Trophoblast cell (in vitro differentiated cells and primary cell): Measurements from ENCODE around the gene MND1.
"Not testable (repeated sequence)": the region's sequence is repeated elsewhere in the genome, so short reads cannot be mapped to it uniquely, and the experiment has no call there.

ENCODE experiments used
- DNase-seq, 2 donors: peaks; one replicate each; pipeline ENCODE4 v3.0.0-alpha.2; 2016
- H2AFZ ChIP-seq: 2 replicates; pipeline ENCODE4 v1.6.1; 2013; ENCODE audit warnings: low read length, moderate library complexity, mild to moderate bottlenecking; ENCODE audit not compliant: insufficient read depth, poor library complexity
- H2AK5ac ChIP-seq: 2 replicates; pipeline ENCODE4 v1.6.1; 2013; ENCODE audit warnings: mild to moderate bottlenecking, low read length
- H2BK120ac ChIP-seq: 2 replicates; pipeline ENCODE4 v1.6.1; 2013; ENCODE audit warnings: low read length, mild to moderate bottlenecking, moderate library complexity; ENCODE audit not compliant: insufficient read depth, poor library complexity
- H2BK12ac ChIP-seq: 2 replicates; pipeline ENCODE4 v1.6.1; 2013; ENCODE audit warnings: mild to moderate bottlenecking, low read length, moderate library complexity
- H2BK5ac ChIP-seq: 2 replicates; pipeline ENCODE4 v1.6.1; 2013; ENCODE audit warnings: low read length, low read depth, moderate library complexity, mild to moderate bottlenecking; ENCODE audit not compliant: poor library complexity
- H3K14ac ChIP-seq: 2 replicates; pipeline ENCODE4 v1.6.1; 2013; ENCODE audit warnings: mild to moderate bottlenecking, low read length
- H3K18ac ChIP-seq: 2 replicates; pipeline ENCODE4 v1.6.1; 2013; ENCODE audit warnings: mild to moderate bottlenecking, low read length
- H3K23ac ChIP-seq: 2 replicates; pipeline ENCODE4 v1.6.1; 2013; ENCODE audit warnings: low read length
- H3K27ac ChIP-seq: 2 replicates; pipeline ENCODE4 v1.5.1; 2013; ENCODE audit warnings: low read depth, mild to moderate bottlenecking, inconsistent platforms, low read length, moderate library complexity
- H3K27me3 ChIP-seq: 2 replicates; pipeline ENCODE4 v1.6.1; 2013; ENCODE audit warnings: inconsistent platforms, mild to moderate bottlenecking, low read length, moderate library complexity; ENCODE audit not compliant: insufficient read depth
- H3K36me3 ChIP-seq, 2 experiments: 1 replicate in 1 of 2; 2 replicates in 1 of 2; pipeline ENCODE4 v1.6.1; 2013; ENCODE audit warnings: low read length in 2 of 2, mild to moderate bottlenecking in 2 of 2, moderate library complexity in 1 of 2; ENCODE audit not compliant: insufficient read depth in 2 of 2, control insufficient read depth in 1 of 2
- H3K4ac ChIP-seq: 2 replicates; pipeline ENCODE4 v1.6.1; 2013; ENCODE audit warnings: low read depth, mild to moderate bottlenecking, low read length, moderate library complexity
- H3K4me1 ChIP-seq, 2 experiments: 1 replicate in 1 of 2; 2 replicates in 1 of 2; pipeline ENCODE4 v1.6.1; 2013; ENCODE audit warnings: low read length in 2 of 2, mild to moderate bottlenecking in 2 of 2, moderate library complexity in 1 of 2; ENCODE audit not compliant: insufficient read depth in 2 of 2, control insufficient read depth in 1 of 2
- H3K4me2 ChIP-seq: 2 replicates; pipeline ENCODE4 v1.6.1; 2013; ENCODE audit warnings: inconsistent platforms, mild to moderate bottlenecking, low read length, moderate library complexity
- H3K4me3 ChIP-seq: 2 replicates; pipeline ENCODE4 v1.5.1; 2013; ENCODE audit warnings: mild to moderate bottlenecking, low read depth, low read length, inconsistent platforms
- H3K79me1 ChIP-seq: one replicate; pipeline ENCODE4 v1.6.1; 2013; ENCODE audit warnings: low read length
- H3K79me2 ChIP-seq: 2 replicates; pipeline ENCODE4 v1.6.1; 2013; ENCODE audit warnings: low read length, mild to moderate bottlenecking; ENCODE audit not compliant: control insufficient read depth, insufficient read depth, poor library complexity
- H3K9ac ChIP-seq: 2 replicates; pipeline ENCODE4 v1.6.1; 2013; ENCODE audit warnings: mild to moderate bottlenecking, low read length
- H3K9me3 ChIP-seq: 2 replicates; pipeline ENCODE4 v1.6.1; 2013; ENCODE audit warnings: low read depth, mild to moderate bottlenecking, control low read depth, inconsistent platforms, low read length; ENCODE audit not compliant: insufficient read depth
- H4K12ac ChIP-seq: 2 replicates; pipeline ENCODE4 v1.6.1; 2013; ENCODE audit warnings: low read depth, mild to moderate bottlenecking, low read length, moderate library complexity
- H4K8ac ChIP-seq: 2 replicates; pipeline ENCODE4 v1.6.1; 2013; ENCODE audit warnings: low read depth, mild to moderate bottlenecking, low read length, moderate library complexity
- H4K91ac ChIP-seq: one replicate; pipeline ENCODE4 v1.6.1; 2013; ENCODE audit warnings: low read depth, mild to moderate bottlenecking, low read length, moderate library complexity
- WGBS: extraction: QIAGEN DNeasy Blood & Tissue Kit; methylation state at CpG from one replicate; pipeline ENCODE4 v1.1.7; 2013; ENCODE audit warnings: missing lambda C conversion rate; ENCODE audit not compliant: insufficient read length, insufficient coverage; ENCODE audit errors: extremely low coverage; 5-methylcytosine and 5-hydroxymethylcytosine counted together

MND1 gene

GRCh38 chr4:153452658-153453378 is 108.3 kb downstream of the MND1 start:
- Histone ChIP-seq H4K8ac (peak overlapping the region; percentile 31), H3K9ac (no peak overlapping the region), H4K91ac (peak overlapping the region; percentile 28), H3K36me3 (no peaks in the 10 kb centered on the region), H3K9me3 (no peaks in the 10 kb centered on the region), H2BK12ac (peak overlapping the region; percentile 74), H3K4ac (no peak overlapping the region), H3K79me2 (peaks cover 1% of the 10 kb centered on the region), H2BK120ac (no peak overlapping the region), H4K12ac (no peak overlapping the region), H3K14ac (peak overlapping the region; percentile 46), H2BK5ac (no peak overlapping the region), H3K27me3 (no peaks in the 10 kb centered on the region), H3K79me1 (peaks cover 14% of the 10 kb centered on the region), H3K4me3 (no peak overlapping the region), H2AFZ (no peak overlapping the region), H3K27ac (no peak overlapping the region), H2AK5ac (no peak overlapping the region), H3K4me1 (peaks cover 16 to 18% of the 10 kb centered on the region in 2 experiments), H3K18ac (no peak overlapping the region), H3K4me2 (no peak overlapping the region), H3K23ac (no peak overlapping the region)
- no CpG with 5 or more reads among the region's 4 CpGs for WGBS
- DNase-seq: no peak

- no CpG with 5 or more reads among the region's 8 CpGs for WGBS
Measured at GRCh38 chr4:153453402-153453801, 108.9 kb downstream of the MND1 start.

DNA sequence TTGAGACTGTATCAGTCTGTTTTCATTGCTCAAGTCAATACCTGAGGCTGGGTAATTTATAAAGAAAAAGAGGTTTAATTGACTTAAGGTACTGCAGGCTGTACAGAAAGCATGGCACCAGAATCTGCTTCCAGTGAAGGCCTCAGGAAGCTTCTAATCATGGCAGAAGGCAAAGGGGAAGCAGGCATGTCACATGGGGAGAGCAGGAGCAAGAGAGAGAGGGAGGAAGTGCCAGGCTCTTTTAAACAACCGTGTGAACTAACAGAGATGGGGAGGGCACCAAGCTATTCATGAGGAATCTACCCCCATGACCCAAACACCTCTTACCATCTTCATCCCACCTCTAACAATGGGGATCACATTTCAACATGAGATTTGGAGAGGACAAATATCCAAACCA is 114.5 kb downstream of the MND1 start:
- H3K23ac ChIP-seq: no peak overlapping the region
- no peak overlapping the region for H3K4ac ChIP-seq
- H3K79me2 ChIP-seq: no peaks in the 10 kb centered on the region
- no peak overlapping the region for H3K18ac ChIP-seq
- no peaks in the 10 kb centered on the region for H3K4me1 ChIP-seq
- H2BK5ac ChIP-seq: no peak overlapping the region
- no peak overlapping the region for H3K9ac ChIP-seq
- no peak overlapping the region for H2AFZ ChIP-seq
- no peak for DNase-seq
- no peaks in the 10 kb centered on the region for H3K9me3 ChIP-seq
- H3K27ac ChIP-seq: no peak overlapping the region
- H4K91ac ChIP-seq: no peak overlapping the region
- no peak overlapping the region for H2AK5ac ChIP-seq
- H3K79me1 ChIP-seq: no peaks in the 10 kb centered on the region
- no CpG with 5 or more reads among the region's 1 CpG for WGBS
- H4K12ac ChIP-seq: no peak overlapping the region
- no peak overlapping the region for H3K4me3 ChIP-seq
- H3K36me3 ChIP-seq: no peaks in the 10 kb centered on the region
- no peak overlapping the region for H2BK120ac ChIP-seq
- H3K27me3 ChIP-seq: no peaks in the 10 kb centered on the region
- no peak overlapping the region for H2BK12ac ChIP-seq
- no peak overlapping the region for H3K4me2 ChIP-seq
- H4K8ac ChIP-seq: no peak overlapping the region
- no peak overlapping the region for H3K14ac ChIP-seq

More at GRCh38 chr4:153453402-153453801, 108.9 kb downstream of the MND1 start:
- Histone ChIP-seq H3K79me2 (peaks cover 1% of the 10 kb centered on the region), H3K4ac (no peak overlapping the region), H2BK12ac (no peak overlapping the region), H3K23ac (no peak overlapping the region), H3K9ac (no peak overlapping the region), H4K12ac (no peak overlapping the region), H3K4me3 (no peak overlapping the region), H2AK5ac (no peak overlapping the region), H2BK120ac (peak overlapping the region; percentile 20), H3K36me3 (no peaks in the 10 kb centered on the region), H3K9me3 (no peaks in the 10 kb centered on the region), H3K27me3 (no peaks in the 10 kb centered on the region), H3K14ac (no peak overlapping the region), H4K8ac (no peak overlapping the region), H2AFZ (no peak overlapping the region), H4K91ac (no peak overlapping the region), H3K4me1 (peaks cover 15 to 17% of the 10 kb centered on the region in 2 experiments), H3K4me2 (no peak overlapping the region), H3K27ac (no peak overlapping the region), H2BK5ac (no peak overlapping the region), H3K79me1 (peaks cover 11% of the 10 kb centered on the region), H3K18ac (no peak overlapping the region)
- no peak for DNase-seq

DNA sequence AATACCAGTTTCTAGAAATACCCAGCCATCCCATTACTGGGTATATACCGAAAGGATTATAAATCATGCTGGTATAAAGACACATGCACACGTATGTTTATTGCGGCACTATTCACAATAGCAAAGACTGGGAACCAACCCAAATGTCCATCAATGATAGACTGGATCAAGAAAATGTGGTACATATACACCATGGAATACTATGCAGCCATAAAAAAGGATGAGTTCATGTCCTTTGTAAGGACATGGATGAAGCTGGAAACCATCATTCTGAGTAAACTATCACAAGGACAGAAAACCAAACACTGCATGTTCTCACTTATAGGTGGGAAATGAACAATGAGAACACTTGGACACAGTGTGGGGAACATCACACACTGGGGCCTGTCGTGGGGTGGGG is 117.1 kb downstream of the MND1 start:
- not testable (repeated sequence) for H2AFZ ChIP-seq, H4K8ac ChIP-seq, H3K9me3 ChIP-seq, H3K4me1 ChIP-seq, H3K36me3 ChIP-seq, DNase-seq, H3K27me3 ChIP-seq, H3K4me2 ChIP-seq, H3K4me3 ChIP-seq, H4K91ac ChIP-seq, H4K12ac ChIP-seq, H3K4ac ChIP-seq, H3K27ac ChIP-seq, H2BK5ac ChIP-seq, H3K9ac ChIP-seq, H3K18ac ChIP-seq, H3K14ac ChIP-seq, H3K23ac ChIP-seq, H3K79me1 ChIP-seq, H2AK5ac ChIP-seq, H2BK120ac ChIP-seq, H2BK12ac ChIP-seq, H3K79me2 ChIP-seq
- WGBS: no CpG with 5 or more reads among the region's 4 CpGs
